ENCODE measurements around the gene ATP5PD. TPM values are rescaled to one million over a fixed set of nuclear protein-coding genes. Genes with fewer than 3 reads are reported as not detected.

ATP5PD gene
- total and polyA plus RNA-seq, 2 of the 13 experiments (the other 11 are each of a cell fraction or from before 2014, with no cell fraction given), result 158 to 428 TPM

DNA sequence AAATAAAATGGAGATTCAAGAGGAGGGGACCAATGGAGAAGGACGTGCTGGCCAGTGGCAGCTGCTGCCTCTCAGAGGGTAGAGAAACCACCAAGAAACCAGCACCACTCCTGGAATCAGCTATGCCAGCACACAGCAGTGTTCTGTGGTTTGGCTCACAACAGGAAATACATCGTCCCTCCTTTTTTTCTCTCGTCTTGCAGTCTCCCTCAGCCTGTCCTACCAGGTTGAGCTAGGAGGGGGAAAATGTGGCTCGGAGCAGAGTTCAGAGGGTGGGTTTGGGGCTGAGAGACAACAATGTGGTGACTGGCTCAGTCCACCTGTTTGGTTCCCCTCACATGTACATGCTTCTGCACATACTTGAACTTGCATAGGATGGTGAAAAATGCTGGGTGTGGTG, 21.1 kb upstream of the ATP5PD start (continued):
- TF ChIP-seq, protein P1, sequence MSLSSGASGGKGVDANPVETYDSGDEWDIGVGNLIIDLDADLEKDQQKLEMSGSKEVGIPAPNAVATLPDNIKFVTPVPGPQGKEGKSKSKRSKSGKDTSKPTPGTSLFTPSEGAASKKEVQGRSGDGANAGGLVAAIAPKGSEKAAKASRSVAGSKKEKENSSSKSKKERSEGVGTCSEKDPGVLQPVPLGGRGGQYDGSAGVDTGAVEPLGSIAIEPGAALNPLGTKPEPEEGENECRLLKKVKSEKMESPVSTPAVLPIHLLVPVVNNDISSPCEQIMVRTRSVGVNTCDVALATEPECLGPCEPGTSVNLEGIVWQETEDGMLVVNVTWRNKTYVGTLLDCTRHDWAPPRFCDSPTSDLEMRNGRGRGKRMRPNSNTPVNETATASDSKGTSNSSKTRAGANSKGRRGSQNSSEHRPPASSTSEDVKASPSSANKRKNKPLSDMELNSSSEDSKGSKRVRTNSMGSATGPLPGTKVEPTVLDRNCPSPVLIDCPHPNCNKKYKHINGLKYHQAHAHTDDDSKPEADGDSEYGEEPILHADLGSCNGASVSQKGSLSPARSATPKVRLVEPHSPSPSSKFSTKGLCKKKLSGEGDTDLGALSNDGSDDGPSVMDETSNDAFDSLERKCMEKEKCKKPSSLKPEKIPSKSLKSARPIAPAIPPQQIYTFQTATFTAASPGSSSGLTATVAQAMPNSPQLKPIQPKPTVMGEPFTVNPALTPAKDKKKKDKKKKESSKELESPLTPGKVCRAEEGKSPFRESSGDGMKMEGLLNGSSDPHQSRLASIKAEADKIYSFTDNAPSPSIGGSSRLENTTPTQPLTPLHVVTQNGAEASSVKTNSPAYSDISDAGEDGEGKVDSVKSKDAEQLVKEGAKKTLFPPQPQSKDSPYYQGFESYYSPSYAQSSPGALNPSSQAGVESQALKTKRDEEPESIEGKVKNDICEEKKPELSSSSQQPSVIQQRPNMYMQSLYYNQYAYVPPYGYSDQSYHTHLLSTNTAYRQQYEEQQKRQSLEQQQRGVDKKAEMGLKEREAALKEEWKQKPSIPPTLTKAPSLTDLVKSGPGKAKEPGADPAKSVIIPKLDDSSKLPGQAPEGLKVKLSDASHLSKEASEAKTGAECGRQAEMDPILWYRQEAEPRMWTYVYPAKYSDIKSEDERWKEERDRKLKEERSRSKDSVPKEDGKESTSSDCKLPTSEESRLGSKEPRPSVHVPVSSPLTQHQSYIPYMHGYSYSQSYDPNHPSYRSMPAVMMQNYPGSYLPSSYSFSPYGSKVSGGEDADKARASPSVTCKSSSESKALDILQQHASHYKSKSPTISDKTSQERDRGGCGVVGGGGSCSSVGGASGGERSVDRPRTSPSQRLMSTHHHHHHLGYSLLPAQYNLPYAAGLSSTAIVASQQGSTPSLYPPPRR (CRISPR knock-in tag; IDR thresholded peaks at IDR 0.05; ENCODE audit: borderline replicate concordance), result no peak
- no peak for TF ChIP-seq ZNF296 (CRISPR knock-in tag; conservative IDR thresholded peaks at IDR 0.05)
- TF ChIP-seq, protein P2, sequence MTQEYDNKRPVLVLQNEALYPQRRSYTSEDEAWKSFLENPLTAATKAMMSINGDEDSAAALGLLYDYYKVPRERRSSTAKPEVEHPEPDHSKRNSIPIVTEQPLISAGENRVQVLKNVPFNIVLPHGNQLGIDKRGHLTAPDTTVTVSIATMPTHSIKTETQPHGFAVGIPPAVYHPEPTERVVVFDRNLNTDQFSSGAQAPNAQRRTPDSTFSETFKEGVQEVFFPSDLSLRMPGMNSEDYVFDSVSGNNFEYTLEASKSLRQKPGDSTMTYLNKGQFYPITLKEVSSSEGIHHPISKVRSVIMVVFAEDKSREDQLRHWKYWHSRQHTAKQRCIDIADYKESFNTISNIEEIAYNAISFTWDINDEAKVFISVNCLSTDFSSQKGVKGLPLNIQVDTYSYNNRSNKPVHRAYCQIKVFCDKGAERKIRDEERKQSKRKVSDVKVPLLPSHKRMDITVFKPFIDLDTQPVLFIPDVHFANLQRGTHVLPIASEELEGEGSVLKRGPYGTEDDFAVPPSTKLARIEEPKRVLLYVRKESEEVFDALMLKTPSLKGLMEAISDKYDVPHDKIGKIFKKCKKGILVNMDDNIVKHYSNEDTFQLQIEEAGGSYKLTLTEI (CRISPR knock-in tag; conservative IDR thresholded peaks at IDR 0.05), result no peak

DNA sequence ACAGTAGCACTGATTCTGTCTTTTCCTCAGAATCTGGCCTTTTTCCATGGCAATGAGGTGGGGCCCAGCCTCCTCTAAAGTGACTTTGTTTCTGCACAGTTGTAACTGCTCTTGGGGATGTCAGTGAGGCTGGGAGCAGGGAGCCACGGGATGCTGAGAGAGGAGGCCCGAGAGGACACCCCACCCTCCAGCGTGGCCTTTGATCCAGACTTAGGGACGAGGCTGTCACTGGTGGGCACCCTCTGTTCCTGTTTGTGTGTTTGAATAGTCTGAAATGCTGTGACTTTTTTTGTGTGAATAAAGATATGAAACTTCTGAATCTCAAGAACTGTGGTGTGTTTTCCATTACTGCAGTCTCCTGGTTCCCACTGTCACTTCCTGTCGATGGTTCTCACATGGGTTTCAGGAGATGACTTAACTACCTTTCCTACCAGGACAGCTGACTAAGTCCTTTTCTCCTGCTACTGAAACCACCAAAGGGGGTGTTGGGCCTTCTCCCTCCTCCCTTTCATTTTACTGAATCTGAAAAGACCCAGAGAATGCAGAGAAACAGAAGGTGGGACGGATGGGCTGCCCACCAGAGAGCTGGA, 18.9 kb upstream of the ATP5PD start:
- no peaks in the 10 kb centered on the region for H4K20me1 ChIP-seq (ENCODE audit: insufficient read depth, low read length)
- no peak overlapping the region for H2AFZ ChIP-seq (ENCODE audit: low read length)
- H3K27me3 ChIP-seq (ENCODE audit: control insufficient read depth in 1 of 2, insufficient read depth in 2 of 2, low read length in 2 of 2), result no peaks in the 10 kb centered on the region
- no peak overlapping the region for H3K4me2 ChIP-seq (ENCODE audit: low read depth, low read length)
- no peaks in the 10 kb centered on the region for H3K79me2 ChIP-seq (ENCODE audit: insufficient read depth, low read length)
- H3K9ac ChIP-seq (ENCODE audit: insufficient read depth, low read depth, low read length), result no peak overlapping the region
- POLR2A ChIA-PET, result no interaction called here
- 0 out of 2 replicates have a peak, but pooled peaks cover 6% of the 10 kb centered on the region for H3K4me1 ChIP-seq (ENCODE audit: insufficient read depth, low read length)
- CTCF ChIA-PET (ENCODE audit: low intra/inter-chr PET ratio, low total read pairs), result no interaction called here
- in situ Hi-C loops (cut with HindIII; ENCODE audit: extremely low pct_ligation_motif_present, low pct_unique_long_range_greater_than_20kb), result no loop called here
- H3K9me3 ChIP-seq (ENCODE audit: low read length), result no peaks in the 10 kb centered on the region
- H3K4me3 ChIP-seq (replicated peaks in 1 of 3; ENCODE audit: insufficient read depth in 1 of 3, low read depth in 2 of 3, low read length in 3 of 3), result no peak overlapping the region
- DNase-seq (ENCODE audit: low spot score) (no peak), ATAC-seq (no peak), FAIRE-seq (no peak)
- H3K36me3 ChIP-seq (replicated peaks in 1 of 2; ENCODE audit: control insufficient read depth in 1 of 2, insufficient read depth in 2 of 2, low read length in 2 of 2), result peaks cover 19 to 40% of the 10 kb centered on the region in 2 experiments
- WGBS (ENCODE audit: low lambda C conversion rate), result 76% methylated on average over 6 of the region's 6 CpGs
- intact Hi-C loops (cut with micrococcal nuclease; ENCODE audit: unreplicated experiment), result no loop called here
- no TSS peak for BruUV-seq (replicated peaks)
- H3K27ac ChIP-seq (ENCODE audit: extremely low read length, insufficient read depth, low read length), result no peak overlapping the region
- TF ChIP-seq SP140L (CRISPR knock-in tag; IDR thresholded peaks at IDR 0.05; ENCODE audit: borderline replicate concordance) (no peak), ZNF724P (CRISPR knock-in tag; IDR thresholded peaks at IDR 0.05; ENCODE audit: borderline replicate concordance) (no peak), TARDBP (CRISPR knock-in tag; IDR thresholded peaks at IDR 0.05) (no peak), GFI1 (CRISPR knock-in tag; IDR thresholded peaks at IDR 0.05; ENCODE audit: borderline replicate concordance) (no peak), CCAR2 (optimal IDR thresholded peaks at IDR 0.05; ENCODE audit: low read depth, low read length) (no peak), KAT7 (CRISPR knock-in tag; IDR thresholded peaks at IDR 0.05; ENCODE audit: borderline replicate concordance) (no peak), GPBP1L1 (CRISPR knock-in tag; IDR thresholded peaks at IDR 0.05) (no peak), GATA4 (IDR thresholded peaks at IDR 0.05; ENCODE audit: borderline replicate concordance, low read depth) (no peak)
- TF ChIP-seq, protein P3, sequence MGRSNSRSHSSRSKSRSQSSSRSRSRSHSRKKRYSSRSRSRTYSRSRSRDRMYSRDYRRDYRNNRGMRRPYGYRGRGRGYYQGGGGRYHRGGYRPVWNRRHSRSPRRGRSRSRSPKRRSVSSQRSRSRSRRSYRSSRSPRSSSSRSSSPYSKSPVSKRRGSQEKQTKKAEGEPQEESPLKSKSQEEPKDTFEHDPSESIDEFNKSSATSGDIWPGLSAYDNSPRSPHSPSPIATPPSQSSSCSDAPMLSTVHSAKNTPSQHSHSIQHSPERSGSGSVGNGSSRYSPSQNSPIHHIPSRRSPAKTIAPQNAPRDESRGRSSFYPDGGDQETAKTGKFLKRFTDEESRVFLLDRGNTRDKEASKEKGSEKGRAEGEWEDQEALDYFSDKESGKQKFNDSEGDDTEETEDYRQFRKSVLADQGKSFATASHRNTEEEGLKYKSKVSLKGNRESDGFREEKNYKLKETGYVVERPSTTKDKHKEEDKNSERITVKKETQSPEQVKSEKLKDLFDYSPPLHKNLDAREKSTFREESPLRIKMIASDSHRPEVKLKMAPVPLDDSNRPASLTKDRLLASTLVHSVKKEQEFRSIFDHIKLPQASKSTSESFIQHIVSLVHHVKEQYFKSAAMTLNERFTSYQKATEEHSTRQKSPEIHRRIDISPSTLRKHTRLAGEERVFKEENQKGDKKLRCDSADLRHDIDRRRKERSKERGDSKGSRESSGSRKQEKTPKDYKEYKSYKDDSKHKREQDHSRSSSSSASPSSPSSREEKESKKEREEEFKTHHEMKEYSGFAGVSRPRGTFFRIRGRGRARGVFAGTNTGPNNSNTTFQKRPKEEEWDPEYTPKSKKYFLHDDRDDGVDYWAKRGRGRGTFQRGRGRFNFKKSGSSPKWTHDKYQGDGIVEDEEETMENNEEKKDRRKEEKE (IDR thresholded peaks at IDR 0.05), result no peak
